NT2/D1 (cell line): ENCODE results near the gene TLDC2.
A peak's percentile ranks its signal among the peaks of the same experiment; 100 is the strongest.
"Not testable (repeated sequence)": the region's sequence is repeated elsewhere in the genome, so short reads cannot be mapped to it uniquely, and the experiment has no call there.

Experiments used
- DNase-seq: peaks from one replicate; pipeline ENCODE4 v3.0.0-alpha.2; 2011; ENCODE audit warnings: low read depth, low spot score
- H3K27me3 ChIP-seq: 2 replicates; pipeline ENCODE4 v1.6.0; 2011; ENCODE audit warnings: mild to moderate bottlenecking; ENCODE audit not compliant: insufficient read length, insufficient read depth
- H3K36me3 ChIP-seq: 2 replicates; pipeline ENCODE4 v1.6.1; 2011; ENCODE audit warnings: mild to moderate bottlenecking, low read length, mixed read lengths; ENCODE audit not compliant: insufficient read depth, insufficient read length
- H3K4me1 ChIP-seq: 2 replicates; pipeline ENCODE4 v1.5.1; 2011; ENCODE audit not compliant: insufficient read depth, insufficient read length
- H3K4me3 ChIP-seq: 2 replicates; pipeline ENCODE4 v1.5.1; 2011; ENCODE audit warnings: low read depth; ENCODE audit not compliant: insufficient read length
- H3K9ac ChIP-seq: 2 replicates; pipeline ENCODE4 v1.6.0; 2011; ENCODE audit warnings: low read depth; ENCODE audit not compliant: insufficient read length
- H3K9me3 ChIP-seq: 2 replicates; pipeline ENCODE4 v1.5.1; 2011; ENCODE audit warnings: mild to moderate bottlenecking, low read length; ENCODE audit not compliant: insufficient read depth
- SUZ12 ChIP-seq: IDR thresholded peaks from 2 replicates; pipeline ENCODE4 v1.6.1; 2011; ENCODE audit not compliant: insufficient read length, insufficient read depth; ENCODE audit errors: extremely low read depth
- YY1 ChIP-seq: IDR thresholded peaks from 2 replicates; pipeline ENCODE4 v1.6.1; 2011; ENCODE audit not compliant: insufficient read length, insufficient read depth
- ZNF274 ChIP-seq: IDR thresholded peaks from 2 replicates; pipeline ENCODE4 v1.6.1; 2011; ENCODE audit warnings: mild to moderate bottlenecking, low read depth, low read length

TLDC2 gene

GRCh38 chr20:36904690-36905089, 28.8 kb downstream of the TLDC2 start:
- Histone ChIP-seq H3K4me3 (no peak overlapping the region), H3K9ac (no peak overlapping the region), H3K4me1 (no peaks in the 10 kb centered on the region), H3K27me3 (no peaks in the 10 kb centered on the region), H3K9me3 (no peaks in the 10 kb centered on the region), H3K36me3 (no peaks in the 10 kb centered on the region)
- no peak for DNase-seq
- TF ChIP-seq ZNF274, result no peak
- TF ChIP-seq SUZ12, result no peak
- TF ChIP-seq YY1, result no peak

- not testable (repeated sequence) for H3K4me1 ChIP-seq, DNase-seq, H3K4me3 ChIP-seq, H3K27me3 ChIP-seq, H3K9ac ChIP-seq, H3K36me3 ChIP-seq, H3K9me3 ChIP-seq
Measured at GRCh38 chr20:36905566-36905965, 29.6 kb downstream of the TLDC2 start.

- not testable (repeated sequence) for H3K9me3 ChIP-seq, H3K4me3 ChIP-seq, H3K9ac ChIP-seq, H3K36me3 ChIP-seq, H3K4me1 ChIP-seq, DNase-seq, H3K27me3 ChIP-seq
Measured at GRCh38 chr20:36906086-36906485, 30.1 kb downstream of the TLDC2 start.

- no peak for DNase-seq
- Histone ChIP-seq H3K4me1 (no peaks in the 10 kb centered on the region), H3K4me3 (no peak overlapping the region), H3K9ac (no peak overlapping the region), H3K36me3 (no peaks in the 10 kb centered on the region), H3K9me3 (no peaks in the 10 kb centered on the region), H3K27me3 (no peaks in the 10 kb centered on the region)
- no peak for TF ChIP-seq ZNF274
- no peak for TF ChIP-seq YY1
- no peak for TF ChIP-seq SUZ12
Measured at GRCh38 chr20:36908603-36909002, 32.7 kb downstream of the TLDC2 start.

- H3K36me3 ChIP-seq, result no peaks in the 10 kb centered on the region
- TF ChIP-seq YY1 (no peak), SUZ12 (no peak)
- no peak for DNase-seq
- no peaks in the 10 kb centered on the region for H3K4me1 ChIP-seq
- no peak overlapping the region for H3K4me3 ChIP-seq
- no peaks in the 10 kb centered on the region for H3K9me3 ChIP-seq
- H3K27me3 ChIP-seq, result no peaks in the 10 kb centered on the region
- no peak overlapping the region for H3K9ac ChIP-seq
Measured at GRCh38 chr20:36916199-36916598, 40.3 kb downstream of the TLDC2 start.

GRCh38 chr20:36917240-36917639, 41.3 kb downstream of the TLDC2 start:
- TF ChIP-seq SUZ12 (no peak), YY1 (no peak), ZNF274 (no peak)
- Histone ChIP-seq H3K36me3 (no peaks in the 10 kb centered on the region), H3K4me3 (no peak overlapping the region)

GRCh38 chr20:36917943-36918342, 42.0 kb downstream of the TLDC2 start:
- Histone ChIP-seq H3K4me1 (no peaks in the 10 kb centered on the region), H3K9ac (no peak overlapping the region), H3K36me3 (no peaks in the 10 kb centered on the region), H3K4me3 (no peak overlapping the region), H3K27me3 (no peaks in the 10 kb centered on the region), H3K9me3 (no peaks in the 10 kb centered on the region)
- no peak for DNase-seq
- TF ChIP-seq YY1 (no peak), ZNF274 (no peak), SUZ12 (no peak)

More at GRCh38 chr20:36917240-36917639, 41.3 kb downstream of the TLDC2 start:
- H3K9me3 ChIP-seq, result no peaks in the 10 kb centered on the region
- H3K4me1 ChIP-seq, result no peaks in the 10 kb centered on the region
- H3K9ac ChIP-seq, result no peak overlapping the region
- H3K27me3 ChIP-seq, result no peaks in the 10 kb centered on the region
- no peak for DNase-seq

GRCh38 chr20:36919715-36920333, 43.9 kb downstream of the TLDC2 start:
- Histone ChIP-seq H3K36me3 (no peaks in the 10 kb centered on the region), H3K4me3 (no peak overlapping the region), H3K4me1 (peaks cover 3% of the 10 kb centered on the region), H3K27me3 (no peaks in the 10 kb centered on the region), H3K9me3 (no peaks in the 10 kb centered on the region), H3K9ac (no peak overlapping the region)
- DNase-seq, result peak; percentile 40
- no peak for TF ChIP-seq ZNF274
- TF ChIP-seq YY1, result no peak
- no peak for TF ChIP-seq SUZ12
